Lung (tissue), 12 donors: Measurements from ENCODE around the gene ADAMTS13. TPM values are rescaled to one million over a fixed set of nuclear protein-coding genes. Genes with fewer than 3 reads are reported as not detected.

ENCODE experiments used
- ATAC-seq: fragments of 200-7000 bp; cut with Tn5 transposase; one replicate; pipeline ENCODE4 v1.9.1; 2020; ENCODE audit warnings: moderate number of reproducible peaks; ENCODE audit not compliant: insufficient read depth, low FRiP score
- DNase-seq, 3 donors: peaks; one replicate each; pipeline ENCODE4 v3.0.0-alpha.2; 2013 to 2017
- H3K27ac ChIP-seq, 2 donors: one replicate each; pipeline ENCODE4 v1.5.1; 2013; ENCODE audit warnings: mild to moderate bottlenecking in 2 of 2, moderate library complexity in 2 of 2, control low read depth in 1 of 2, inconsistent platforms in 1 of 2, low read depth in 1 of 2, low read length in 1 of 2
- H3K27me3 ChIP-seq, 3 donors: one replicate each; pipeline ENCODE4 v1.5.1; 2013; ENCODE audit warnings: low read length in 2 of 3; ENCODE audit not compliant: control insufficient read depth in 3 of 3, insufficient read depth in 3 of 3
- H3K36me3 ChIP-seq, 4 donors: one replicate each; pipeline ENCODE4 v1.5.1; 2013; ENCODE audit warnings: low read length in 4 of 4, mild to moderate bottlenecking in 1 of 4, moderate library complexity in 1 of 4; ENCODE audit not compliant: control insufficient read depth in 4 of 4, insufficient read depth in 4 of 4
- H3K4me1 ChIP-seq, 5 donors: one replicate each; pipeline ENCODE4 v1.5.1; 2013; ENCODE audit warnings: low read length in 5 of 5, mild to moderate bottlenecking in 2 of 5, moderate library complexity in 1 of 5; ENCODE audit not compliant: control insufficient read depth in 5 of 5, insufficient read depth in 5 of 5
- H3K4me3 ChIP-seq: one replicate; pipeline ENCODE4 v1.5.1; 2013; ENCODE audit warnings: mild to moderate bottlenecking, control low read depth, moderate library complexity
- H3K9ac ChIP-seq, 2 donors: one replicate each; pipeline ENCODE4 v1.5.1; 2013; ENCODE audit warnings: low read length in 2 of 2, control low read depth in 1 of 2; ENCODE audit not compliant: insufficient read depth in 1 of 2
- H3K9me3 ChIP-seq, 4 donors: one replicate each; pipeline ENCODE4 v1.5.1; 2013; ENCODE audit warnings: low read length in 3 of 4, mild to moderate bottlenecking in 1 of 4, moderate library complexity in 1 of 4; ENCODE audit not compliant: control insufficient read depth in 4 of 4, insufficient read depth in 3 of 4
- WGBS, 2 donors: extraction: QIAGEN DNeasy Blood & Tissue Kit; methylation state at CpG; one replicate each; pipeline ENCODE4 v1.1.7; 2013; 5-methylcytosine and 5-hydroxymethylcytosine counted together
- polyA plus RNA-seq, 2 donors: library from polyadenylated mRNA; stranded (reverse); fragments of 200-250 nt; gene quantifications; one replicate each; pipeline ENCODE4 v1.2.1, GENCODE V29; 2013
- total RNA-seq, 2 donors: library from RNA; depleted of rRNA in 1 of 2; stranded (reverse); fragments of >200 nt in 1 of 2; gene quantifications; one replicate each; pipeline ENCODE4 v1.2.1, GENCODE V29; 2014 to 2021
- TF ChIP-seq, protein P1 (sequence below): IDR thresholded peaks from 2 replicates; pipeline ENCODE4 v1.5.1; 2012; ENCODE audit warnings: mild to moderate bottlenecking; ENCODE audit errors: control extremely low read depth, extremely low read depth
- donor health status: control.
- donor health status: control.
- donor health status: Bipolar disorder and iron deficiency.
- donor health status: healthy.
- donor health status: DM: yes; HTN: yes; CAD: no.

ADAMTS13 gene
- total and polyA plus RNA-seq, 4 donors: 1.0 to 4.1 (median 2.9) TPM

DNA sequence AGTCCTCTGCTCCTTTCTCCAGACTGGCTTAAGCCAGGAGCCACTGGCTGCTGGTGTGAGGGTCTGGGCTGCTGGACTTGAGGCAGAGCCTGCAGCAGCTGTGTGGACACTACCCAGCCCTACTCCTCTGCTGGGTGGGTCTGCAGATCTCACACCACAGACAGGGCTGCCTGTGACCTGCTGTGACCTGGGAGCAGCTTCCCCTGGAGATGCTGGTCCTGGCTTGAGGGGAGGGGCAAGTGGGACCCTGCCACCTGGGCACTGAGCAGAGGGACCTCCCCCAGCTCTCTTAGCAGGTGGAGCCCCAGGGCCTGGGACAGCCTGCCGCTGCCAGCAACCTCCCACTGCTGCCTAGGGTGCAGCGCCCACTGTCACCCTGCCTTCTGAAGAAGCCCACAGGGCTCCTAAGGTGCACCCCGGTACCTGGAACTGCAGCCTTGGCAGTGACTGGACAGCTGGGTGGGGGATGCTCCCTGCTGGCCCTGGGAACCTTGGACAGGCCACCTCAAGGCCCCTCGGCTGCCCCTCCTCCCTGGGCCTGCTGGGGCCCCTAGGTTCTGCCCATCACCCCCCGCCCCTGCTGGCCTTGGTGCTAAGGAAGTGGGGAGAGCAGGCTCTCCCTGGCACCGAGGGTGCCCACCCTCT lies 46.7 kb downstream of the ADAMTS13 start:
- ATAC-seq (no peak), DNase-seq (no peak)
- Histone ChIP-seq H3K4me3 (no peak overlapping the region), H3K36me3 (peaks cover 0 to 27% (median 0%) of the 10 kb centered on the region in 4 donors), H3K27me3 (no peaks in the 10 kb centered on the region), H3K9ac (no peak overlapping the region), H3K9me3 (no peaks in the 10 kb centered on the region), H3K27ac (no peak overlapping the region), H3K4me1 (peaks cover 0 to 4% (median 0%) of the 10 kb centered on the region in 5 donors)
- 88 to 89% methylated on average over 5 to 6 of the region's 6 CpGs for WGBS, 2 donors
- TF ChIP-seq, protein P1, sequence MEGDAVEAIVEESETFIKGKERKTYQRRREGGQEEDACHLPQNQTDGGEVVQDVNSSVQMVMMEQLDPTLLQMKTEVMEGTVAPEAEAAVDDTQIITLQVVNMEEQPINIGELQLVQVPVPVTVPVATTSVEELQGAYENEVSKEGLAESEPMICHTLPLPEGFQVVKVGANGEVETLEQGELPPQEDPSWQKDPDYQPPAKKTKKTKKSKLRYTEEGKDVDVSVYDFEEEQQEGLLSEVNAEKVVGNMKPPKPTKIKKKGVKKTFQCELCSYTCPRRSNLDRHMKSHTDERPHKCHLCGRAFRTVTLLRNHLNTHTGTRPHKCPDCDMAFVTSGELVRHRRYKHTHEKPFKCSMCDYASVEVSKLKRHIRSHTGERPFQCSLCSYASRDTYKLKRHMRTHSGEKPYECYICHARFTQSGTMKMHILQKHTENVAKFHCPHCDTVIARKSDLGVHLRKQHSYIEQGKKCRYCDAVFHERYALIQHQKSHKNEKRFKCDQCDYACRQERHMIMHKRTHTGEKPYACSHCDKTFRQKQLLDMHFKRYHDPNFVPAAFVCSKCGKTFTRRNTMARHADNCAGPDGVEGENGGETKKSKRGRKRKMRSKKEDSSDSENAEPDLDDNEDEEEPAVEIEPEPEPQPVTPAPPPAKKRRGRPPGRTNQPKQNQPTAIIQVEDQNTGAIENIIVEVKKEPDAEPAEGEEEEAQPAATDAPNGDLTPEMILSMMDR: no peak

DNA sequence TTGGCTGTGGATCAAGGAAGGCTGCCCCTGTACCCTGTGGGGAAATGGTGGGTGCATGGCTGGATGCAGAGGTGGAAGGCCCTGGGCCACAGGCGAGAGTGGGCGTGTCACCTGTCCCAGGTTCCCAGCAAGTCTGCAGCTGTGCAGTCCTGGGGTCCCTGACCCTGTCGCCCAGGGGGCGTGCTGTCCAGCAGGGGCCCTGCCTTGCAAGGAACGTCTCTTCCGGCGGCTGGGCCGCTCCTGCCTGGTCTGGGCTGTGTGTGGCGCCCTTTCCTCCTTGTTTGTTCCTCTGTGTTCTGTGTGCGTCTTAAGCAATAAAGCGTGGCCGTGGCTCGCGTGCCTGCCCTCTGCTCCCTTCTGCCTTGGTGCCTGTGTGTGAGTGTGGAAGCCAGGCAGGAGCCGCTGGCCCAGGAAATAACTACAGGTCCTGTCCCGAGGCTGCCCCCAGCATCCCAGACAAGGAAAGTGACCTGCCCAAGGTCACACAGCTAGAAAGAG lies 48.3 kb downstream of the ADAMTS13 start:
- H3K4me1 ChIP-seq: no peaks in the 10 kb centered on the region
- TF ChIP-seq, protein P1: no peak
- H3K9me3 ChIP-seq: no peaks in the 10 kb centered on the region
- no peaks in the 10 kb centered on the region for H3K27me3 ChIP-seq
- no peak overlapping the region for H3K27ac ChIP-seq
- WGBS, 2 donors: 75 to 80% methylated on average over 16 of the region's 16 CpGs
- H3K4me3 ChIP-seq: no peak overlapping the region
- peaks cover 0 to 28% (median 0%) of the 10 kb centered on the region in 4 donors for H3K36me3 ChIP-seq
- DNase-seq: no peak
- H3K9ac ChIP-seq: no peak overlapping the region
- ATAC-seq: no peak

DNA sequence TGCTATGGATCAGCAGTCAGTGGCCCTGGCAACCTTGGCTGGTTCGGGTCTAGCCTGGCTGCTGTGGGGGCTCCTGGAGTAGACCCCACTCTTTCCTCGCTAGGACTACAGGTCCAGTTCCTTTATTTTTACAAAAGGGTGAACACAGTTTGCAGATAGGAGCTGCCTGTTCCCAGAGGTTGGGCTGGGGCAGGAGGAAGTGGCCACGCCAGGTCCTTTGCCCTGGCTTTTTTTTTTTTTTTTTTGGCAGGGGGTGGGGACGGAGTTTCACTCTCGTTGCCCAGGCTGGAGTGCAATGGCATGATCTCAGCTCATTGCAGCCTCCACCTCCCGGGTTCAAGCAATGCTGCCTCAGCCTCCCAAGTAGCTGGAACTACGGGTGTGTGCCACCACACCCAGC lies 48.8 kb downstream of the ADAMTS13 start:
- Histone ChIP-seq H3K27ac (no peak overlapping the region), H3K36me3 (peaks cover 0 to 28% (median 0%) of the 10 kb centered on the region in 4 donors), H3K4me3 (no peak overlapping the region), H3K27me3 (no peaks in the 10 kb centered on the region), H3K4me1 (no peaks in the 10 kb centered on the region), H3K9ac (no peak overlapping the region), H3K9me3 (no peaks in the 10 kb centered on the region)
- TF ChIP-seq, protein P1: no peak
- ATAC-seq (no peak), DNase-seq (no peak)
- WGBS, 2 donors: 61 to 62% methylated on average over 7 of the region's 7 CpGs
